ENCODE measurements around the gene NDUFA6. TPM values are rescaled to one million over a fixed set of nuclear protein-coding genes. Genes with fewer than 3 reads are reported as not detected.
"Not testable (repeated sequence)": the region's sequence is repeated elsewhere in the genome, so short reads cannot be mapped to it uniquely, and the experiment has no call there.

The NDUFA6 gene
- total RNA-seq, 2 experiments from 2014 or later = 52.8 to 59.8 TPM

DNA sequence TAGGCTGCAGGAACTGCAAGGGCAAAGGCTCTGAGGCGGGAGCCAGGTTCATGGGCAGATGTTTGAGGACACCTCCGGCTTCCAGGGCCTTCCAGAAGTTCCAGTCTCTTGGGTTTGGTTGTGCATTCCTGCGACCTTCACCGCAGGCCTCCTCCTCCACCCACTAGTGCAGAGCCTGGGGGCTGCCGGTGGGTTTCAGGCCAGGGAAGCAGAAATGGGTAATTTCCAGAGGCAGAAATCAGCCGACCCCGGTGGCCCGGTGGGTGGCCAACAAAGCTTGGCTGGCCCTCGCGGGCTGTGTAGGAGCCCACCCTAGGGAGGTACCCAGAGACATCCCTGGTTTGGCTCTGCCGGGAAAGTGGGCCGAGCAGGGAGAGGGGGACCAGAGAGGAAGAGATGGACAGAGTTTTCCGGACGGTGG, 16.9 kb downstream of the NDUFA6 start:
- peaks cover 7% of the 10 kb centered on the region for H3K36me3 Mint-ChIP-seq (ENCODE audit: low read depth)
- H3K4me3 ChIP-seq (ENCODE audit: low read length) = peak overlapping the region; percentile 60
- H3K27me3 Mint-ChIP-seq = no peaks in the 10 kb centered on the region
- DNase-seq (no peak), ATAC-seq (ENCODE audit: poor library complexity) (no peak)
- no peaks in the 10 kb centered on the region for H3K9me3 Mint-ChIP-seq
- POLR2A ChIA-PET = no interaction called here
- H3K9me3 ChIP-seq (ENCODE audit: control insufficient read depth in 1 of 2, insufficient read depth in 1 of 2, low read length in 2 of 2) = no peaks in the 10 kb centered on the region
- H3K4me1 ChIP-seq (ENCODE audit: insufficient read depth, low read length) = peaks cover 62% of the 10 kb centered on the region
- H3K27ac ChIP-seq (ENCODE audit: low read depth in 1 of 2, low read length in 2 of 2) = no peak overlapping the region
- no peaks in the 10 kb centered on the region for H3K36me3 ChIP-seq (ENCODE audit: insufficient read depth, low read length)
- H3K4me1 Mint-ChIP-seq (ENCODE audit: low read depth) = peaks cover 61% of the 10 kb centered on the region
- H3K4me3 Mint-ChIP-seq = peak overlapping the region; percentile 74
- H3K27ac Mint-ChIP-seq = no peak overlapping the region
- no peaks in the 10 kb centered on the region for H3K27me3 ChIP-seq (ENCODE audit: control insufficient read depth in 1 of 2, insufficient read depth in 2 of 2, low read length in 2 of 2)
- intact Hi-C loops (cut with DNase I, micrococcal nuclease) = loop anchor here (5.0 to 10.0 kb wide), 3 partner anchors 76 to 541 kb away; partner anchors contain the start of genes POLDIP3 (in 1 of the 2) and WBP2NL (in 1 of the 2)
- TF ChIP-seq, protein P1, sequence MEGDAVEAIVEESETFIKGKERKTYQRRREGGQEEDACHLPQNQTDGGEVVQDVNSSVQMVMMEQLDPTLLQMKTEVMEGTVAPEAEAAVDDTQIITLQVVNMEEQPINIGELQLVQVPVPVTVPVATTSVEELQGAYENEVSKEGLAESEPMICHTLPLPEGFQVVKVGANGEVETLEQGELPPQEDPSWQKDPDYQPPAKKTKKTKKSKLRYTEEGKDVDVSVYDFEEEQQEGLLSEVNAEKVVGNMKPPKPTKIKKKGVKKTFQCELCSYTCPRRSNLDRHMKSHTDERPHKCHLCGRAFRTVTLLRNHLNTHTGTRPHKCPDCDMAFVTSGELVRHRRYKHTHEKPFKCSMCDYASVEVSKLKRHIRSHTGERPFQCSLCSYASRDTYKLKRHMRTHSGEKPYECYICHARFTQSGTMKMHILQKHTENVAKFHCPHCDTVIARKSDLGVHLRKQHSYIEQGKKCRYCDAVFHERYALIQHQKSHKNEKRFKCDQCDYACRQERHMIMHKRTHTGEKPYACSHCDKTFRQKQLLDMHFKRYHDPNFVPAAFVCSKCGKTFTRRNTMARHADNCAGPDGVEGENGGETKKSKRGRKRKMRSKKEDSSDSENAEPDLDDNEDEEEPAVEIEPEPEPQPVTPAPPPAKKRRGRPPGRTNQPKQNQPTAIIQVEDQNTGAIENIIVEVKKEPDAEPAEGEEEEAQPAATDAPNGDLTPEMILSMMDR (IDR thresholded peaks at IDR 0.05) = no peak
- CTCF ChIA-PET = no interaction called here

DNA sequence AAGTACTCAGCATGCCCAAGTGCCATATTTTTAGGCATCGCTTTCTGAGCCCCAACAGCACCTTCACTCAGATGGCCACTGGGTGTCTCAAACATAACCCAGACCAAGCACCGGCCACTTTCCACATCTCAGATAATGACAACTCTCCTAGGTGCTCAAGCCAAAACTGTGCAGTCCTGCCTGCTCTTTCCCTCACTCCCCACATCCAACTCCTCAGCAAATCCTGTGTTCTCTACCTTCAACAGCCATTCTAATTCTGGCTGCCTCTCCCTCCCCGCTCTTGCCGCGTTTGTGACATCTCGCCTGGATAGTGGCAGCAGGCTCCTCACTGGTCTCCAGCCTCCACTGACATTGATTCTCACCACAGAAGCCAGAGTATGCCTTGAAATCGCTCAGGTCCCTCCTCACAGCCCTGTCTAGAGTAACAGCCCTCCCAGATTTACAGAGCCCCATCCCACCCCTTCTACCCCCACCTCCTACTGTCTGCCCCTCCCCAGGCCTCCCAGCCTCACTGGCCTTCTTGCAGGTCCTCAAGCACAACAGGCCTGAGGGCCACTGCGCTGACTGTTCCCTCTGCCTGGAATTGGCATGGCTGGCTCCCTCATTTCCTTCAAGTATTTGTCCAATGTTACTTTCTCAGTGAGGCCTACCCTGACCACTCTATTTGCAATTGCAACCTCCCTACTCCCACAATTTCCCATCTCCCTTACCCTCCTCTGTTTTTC, 17.8 kb downstream of the NDUFA6 start:
- Mint-ChIP-seq H3K36me3 (ENCODE audit: low read depth) (peaks cover 14% of the 10 kb centered on the region), H3K27me3 (no peaks in the 10 kb centered on the region), H3K4me1 (ENCODE audit: low read depth) (peaks cover 62% of the 10 kb centered on the region), H3K27ac (no peak overlapping the region), H3K9me3 (no peaks in the 10 kb centered on the region), H3K4me3 (peak overlapping the region; percentile 74)
- Histone ChIP-seq H3K27ac (ENCODE audit: low read depth in 1 of 2, low read length in 2 of 2) (no peak overlapping the region), H3K4me3 (ENCODE audit: low read length) (no peak overlapping the region), H3K36me3 (ENCODE audit: insufficient read depth, low read length) (peaks cover 5% of the 10 kb centered on the region), H3K9me3 (ENCODE audit: control insufficient read depth in 1 of 2, insufficient read depth in 1 of 2, low read length in 2 of 2) (no peaks in the 10 kb centered on the region), H3K4me1 (ENCODE audit: insufficient read depth, low read length) (peaks cover 55% of the 10 kb centered on the region), H3K27me3 (ENCODE audit: control insufficient read depth in 1 of 2, insufficient read depth in 2 of 2, low read length in 2 of 2) (no peaks in the 10 kb centered on the region)
- ChIA-PET CTCF (no interaction called here), POLR2A (no interaction called here)
- intact Hi-C loops (cut with DNase I, micrococcal nuclease) = loop anchor here (5.0 to 10.0 kb wide), 3 partner anchors 75 to 542 kb away; partner anchors contain the start of genes POLDIP3 (in 1 of the 2) and WBP2NL (in 1 of the 2)
- DNase-seq (no peak), ATAC-seq (ENCODE audit: poor library complexity) (no peak)
- TF ChIP-seq, protein P1 (IDR thresholded peaks at IDR 0.05) = no peak

DNA sequence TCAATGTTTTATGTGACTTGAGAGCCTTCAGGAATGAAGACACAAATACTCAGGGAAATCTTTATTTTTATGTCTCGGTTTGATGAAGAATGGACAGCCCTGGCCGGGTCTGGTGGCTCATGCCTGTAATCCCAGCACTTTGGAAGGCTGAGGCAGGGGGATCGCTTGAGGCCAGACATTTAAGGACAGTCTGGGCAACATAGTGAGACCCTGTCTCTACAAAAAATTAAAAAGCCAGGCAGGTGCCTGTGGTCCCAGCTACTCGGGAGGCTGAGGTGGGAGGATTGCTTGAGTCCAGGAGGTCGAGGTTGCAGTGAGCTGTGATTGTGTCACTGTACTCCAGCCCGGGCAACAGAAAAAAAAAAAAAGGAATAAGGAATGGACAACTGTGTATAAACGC, 19.1 kb downstream of the NDUFA6 start:
- Histone ChIP-seq H3K27ac (ENCODE audit: low read depth in 1 of 2, low read length in 2 of 2) (peak overlapping the region in 1 of 2 donors; percentile 65), H3K4me3 (ENCODE audit: low read length) (peak overlapping the region; percentile 84), H3K36me3 (ENCODE audit: insufficient read depth, low read length) (peaks cover 16% of the 10 kb centered on the region), H3K4me1 (ENCODE audit: insufficient read depth, low read length) (peaks cover 55% of the 10 kb centered on the region)
- not testable (repeated sequence) for H3K27me3 ChIP-seq (ENCODE audit: control insufficient read depth in 1 of 2, insufficient read depth in 2 of 2, low read length in 2 of 2); H3K27me3 Mint-ChIP-seq; ATAC-seq (ENCODE audit: poor library complexity); DNase-seq; H3K9me3 Mint-ChIP-seq; H3K9me3 ChIP-seq (ENCODE audit: control insufficient read depth in 1 of 2, insufficient read depth in 1 of 2, low read length in 2 of 2)
- Mint-ChIP-seq H3K4me1 (ENCODE audit: low read depth) (peaks cover 62% of the 10 kb centered on the region), H3K27ac (peak overlapping the region; percentile 95), H3K4me3 (peak overlapping the region; percentile 95), H3K36me3 (ENCODE audit: low read depth) (peaks cover 23% of the 10 kb centered on the region)
- intact Hi-C loops (cut with DNase I, micrococcal nuclease) = loop anchor here (5.0 to 10.0 kb wide), 3 partner anchors 74 to 543 kb away; partner anchors contain the start of genes POLDIP3 (in 1 of the 2) and WBP2NL (in 1 of the 2)
- ChIA-PET POLR2A (interaction anchor here (3.3 to 4.3 kb wide), 2 partner anchors 8 to 19 kb away, joined by 16 to 43 read pairs; partner anchors contain the start of genes NDUFA6 and SMDT1), CTCF (interaction anchor here (2.0 kb wide), 1 partner anchor 19 kb away, joined by 11 read pairs; the partner anchor contains the start of gene NDUFA6)

All from CD4-positive, alpha-beta T cell (primary cell).